Endothelial cell of umbilical vein (primary cell): ENCODE data around the gene GPR65. TPM values are rescaled to one million over a fixed set of nuclear protein-coding genes. Genes with fewer than 3 reads are reported as not detected.

Experiments
- BruUV-seq: library from RNA; stranded (reverse); fragments of 400-500 nt; replicated peaks from 2 replicates; lab custom pipeline; 2021; lab: Mats Ljungman, UMichigan
- CTCF ChIA-PET: fragments of 300-600, 350-600 bp; sonication (Branson Sonifier 250); formaldehyde crosslinking; loops from one replicate; lab custom pipeline; 2021; ENCODE audit warnings: antibody characterized with exemption, inconsistent platforms; lab: Charles Lee
- POLR2A ChIA-PET: fragments of 300-600, 350-600 bp; sonication (Branson Sonifier 250); formaldehyde crosslinking; loops from one replicate; lab custom pipeline; 2021; ENCODE audit warnings: antibody characterized with exemption, inconsistent platforms; lab: Charles Lee
- DNase-seq: peaks from one replicate; pipeline ENCODE4 v3.0.0-alpha.2; 2011; ENCODE audit warnings: low read depth, low spot score
- FAIRE-seq: peaks from 2 replicates; lab custom pipeline; 2011; peaks lifted over from hg19 to GRCh38; lab: Jason Lieb, UNC
- H2AFZ ChIP-seq: 2 replicates; pipeline ENCODE4 v1.6.0; 2012; ENCODE audit warnings: low read depth, low read length, control low read depth, inconsistent platforms
- H3K27ac ChIP-seq: 2 replicates; pipeline ENCODE4 v1.5.1; 2011; ENCODE audit warnings: low read depth, mild to moderate bottlenecking, control low read depth, low read length, moderate library complexity; ENCODE audit not compliant: insufficient read depth
- H3K27me3 ChIP-seq, 2 experiments: 2 replicates each; pipeline versions ENCODE4 v1.6.0 to v1.6.1; 2011; ENCODE audit warnings: low read length in 2 of 2, mixed read lengths in 1 of 2; ENCODE audit not compliant: control insufficient read depth in 2 of 2, insufficient read depth in 2 of 2
- H3K36me3 ChIP-seq, 2 experiments: 2 replicates in 1 of 2; 3 replicates in 1 of 2; pipeline ENCODE4 v1.5.1; 2011; ENCODE audit warnings: low read length in 2 of 2, mild to moderate bottlenecking in 1 of 2, moderate library complexity in 1 of 2; ENCODE audit not compliant: control insufficient read depth in 2 of 2, insufficient read depth in 2 of 2; ENCODE audit errors: extremely low read depth in 1 of 2
- H3K4me1 ChIP-seq: 3 replicates; pipeline ENCODE4 v1.5.1; 2011; ENCODE audit warnings: mild to moderate bottlenecking, low read length; ENCODE audit not compliant: control insufficient read depth, insufficient read depth; ENCODE audit errors: extremely low read depth
- H3K4me2 ChIP-seq: 2 replicates; pipeline ENCODE4 v1.6.1; 2011; ENCODE audit warnings: low read length, control low read depth, mixed read lengths; ENCODE audit not compliant: insufficient read depth
- H3K4me3 ChIP-seq, 3 experiments: fragments of 200-600 bp in 1 of 3; sonication (generic), shearing (Covaris generic) in 1 of 3; replicated peaks in 1 of 3; 2 replicates each; pipeline ENCODE4 v1.5.1; 2011 to 2016; ENCODE audit warnings: control low read depth in 3 of 3, low read length in 3 of 3, mild to moderate bottlenecking in 2 of 3, inconsistent platforms in 1 of 3, low read depth in 1 of 3, moderate library complexity in 1 of 3; ENCODE audit not compliant: insufficient read depth in 1 of 3
- H3K79me2 ChIP-seq: 2 replicates; pipeline ENCODE4 v1.6.0; 2012; ENCODE audit warnings: low read length, inconsistent platforms; ENCODE audit not compliant: control insufficient read depth, insufficient read depth
- H3K9ac ChIP-seq: replicated peaks from 2 replicates; pipeline ENCODE3; 2011; ENCODE audit warnings: low read length, control low read depth; ENCODE audit not compliant: insufficient read depth; ENCODE audit errors: extremely low read depth
- H3K9me1 ChIP-seq: replicated peaks from 3 replicates; pipeline ENCODE4 v1.6.0; 2011; ENCODE audit warnings: mild to moderate bottlenecking, low read length; ENCODE audit not compliant: control insufficient read depth, insufficient read depth; ENCODE audit errors: extremely low read depth
- H3K9me3 ChIP-seq: replicated peaks from 2 replicates; pipeline ENCODE4 v1.5.1; 2012; ENCODE audit warnings: low read length, inconsistent platforms; ENCODE audit not compliant: control insufficient read depth, insufficient read depth
- H4K20me1 ChIP-seq: replicated peaks from 2 replicates; pipeline ENCODE3; 2011; ENCODE audit warnings: mild to moderate bottlenecking, low read length; ENCODE audit not compliant: control insufficient read depth, insufficient read depth; ENCODE audit errors: extremely low read depth
- CTCF ChIP-seq, 2 donors: IDR thresholded peaks; 1 replicate in 1 of 2; 2 replicates in 1 of 2; pipeline ENCODE4 v1.5.1; 2011; ENCODE audit warnings: low read length in 2 of 2, mild to moderate bottlenecking in 2 of 2, moderate library complexity in 2 of 2, control low read depth in 1 of 2, inconsistent platforms in 1 of 2, low read depth in 1 of 2; ENCODE audit not compliant: insufficient read depth in 1 of 2; ENCODE audit errors: extremely low read depth in 1 of 2
- EZH2 ChIP-seq: IDR thresholded peaks from 2 replicates; pipeline ENCODE4 v1.6.1; 2012; ENCODE audit warnings: borderline replicate concordance, low read depth, mild to moderate bottlenecking, moderate library complexity, low read length, inconsistent platforms; ENCODE audit not compliant: severe bottlenecking
- FOS ChIP-seq: IDR thresholded peaks from 2 replicates; pipeline ENCODE4 v1.6.1; 2011; ENCODE audit warnings: mild to moderate bottlenecking, low read length, moderate library complexity, borderline replicate concordance; ENCODE audit not compliant: insufficient read depth
- GATA2 ChIP-seq: IDR thresholded peaks from 2 replicates; pipeline ENCODE4 v1.7.0; 2011; ENCODE audit warnings: low read depth, mild to moderate bottlenecking, moderate library complexity, mixed read lengths, low read length; ENCODE audit not compliant: insufficient read length, insufficient read depth
- JUN ChIP-seq: IDR thresholded peaks from 2 replicates; pipeline ENCODE4 v1.6.1; 2011; ENCODE audit warnings: borderline replicate concordance, low read depth; ENCODE audit not compliant: insufficient read length, insufficient read depth
- MYC ChIP-seq: IDR thresholded peaks from one replicate; pipeline ENCODE4 v1.6.1; 2011; ENCODE audit warnings: mild to moderate bottlenecking, low read depth, low read length
- POLR2A ChIP-seq: IDR thresholded peaks from 2 replicates; pipeline ENCODE4 v1.6.1; 2012; ENCODE audit warnings: low read depth, mild to moderate bottlenecking, control low read depth, low read length
- POLR2AphosphoS5 ChIP-seq: IDR thresholded peaks from 2 replicates; pipeline ENCODE4 v1.6.1; 2012; ENCODE audit warnings: low read depth, mild to moderate bottlenecking, control low read depth, low read length, moderate library complexity; ENCODE audit not compliant: insufficient read depth
- dilution Hi-C: fragments of 300-500 bp; cut with MboI; formaldehyde crosslinking; loops from one replicate; pipeline ENCODE4 v1.15.0; 2019; ENCODE audit warnings: low sequenced_read_pairs; ENCODE audit not compliant: extremely low pct_ligation_motif_present
- intact Hi-C: fragments of 100-400 bp; cut with micrococcal nuclease; formaldehyde crosslinking; loops from one replicate; pipeline ENCODE4 v1.10.0; 2022
- polyA plus RNA-seq, 4 experiments: library from polyadenylated mRNA; depleted of rRNA in 3 of 4; stranded (reverse) in 3 of 4; unstranded in 1 of 4; fragments of >200 nt; gene quantifications; 2 replicates each; pipeline versions ENCODE4 v1.2.1 to v1.2.3, GENCODE V29; 2011 to 2012; ENCODE audit warnings: missing spikeins in 1 of 4
- total RNA-seq: library from RNA; stranded (reverse); gene quantifications from 2 replicates; pipeline ENCODE4 v1.2.3, GENCODE V29; 2021
- TF ChIP-seq, protein P1 (sequence below): IDR thresholded peaks from 2 replicates; pipeline ENCODE4 v1.6.1; 2011; ENCODE audit not compliant: insufficient read depth, insufficient read length

Gene GPR65
- total and polyA plus RNA-seq, 2 donors (not counting 3 experiments of a cell fraction or from before 2014, with no cell fraction given) = 0.03 to 0.07 TPM

DNA sequence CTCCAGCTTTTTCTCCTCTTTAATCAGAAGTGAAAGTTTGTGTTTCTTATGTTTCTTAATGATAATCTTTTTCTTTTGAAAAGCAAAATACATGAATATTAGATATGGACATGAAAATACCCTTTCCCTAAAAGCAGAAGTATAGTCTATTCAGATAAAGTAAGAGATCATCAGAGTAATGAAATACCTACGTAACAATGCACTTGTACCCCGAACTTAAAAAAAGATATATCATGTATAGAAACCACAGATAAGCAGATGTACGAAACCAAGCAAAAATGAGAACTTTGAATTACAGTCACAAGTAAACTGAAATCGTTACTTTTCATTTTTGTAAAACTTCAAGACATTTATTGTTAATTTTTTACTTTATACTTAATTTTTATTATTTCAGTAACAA is 1.5 kb upstream of the GPR65 start:
- no peaks in the 10 kb centered on the region for H3K9me3 ChIP-seq
- intact Hi-C loops (no loop called here), dilution Hi-C loops (no loop called here)
- TF ChIP-seq POLR2AphosphoS5 = no peak
- TF ChIP-seq FOS = no peak
- no peak for TF ChIP-seq MYC
- no peak for TF ChIP-seq GATA2
- TF ChIP-seq POLR2A = no peak
- TF ChIP-seq, protein P1, sequence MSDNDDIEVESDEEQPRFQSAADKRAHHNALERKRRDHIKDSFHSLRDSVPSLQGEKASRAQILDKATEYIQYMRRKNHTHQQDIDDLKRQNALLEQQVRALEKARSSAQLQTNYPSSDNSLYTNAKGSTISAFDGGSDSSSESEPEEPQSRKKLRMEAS = no peak
- no peak for TF ChIP-seq JUN
- no peak for TF ChIP-seq CTCF (IDR thresholded peaks at IDR 0.05; ENCODE audit: extremely low read depth in 1 of 2, insufficient read depth in 1 of 2, low read depth in 1 of 2, low read length in 2 of 2)
- TF ChIP-seq EZH2 = no peak
- ChIA-PET CTCF (no interaction called here), POLR2A (no interaction called here)
- H3K4me2 ChIP-seq = no peak overlapping the region
- BruUV-seq = no TSS peak
- H3K4me3 ChIP-seq = no peak overlapping the region
- H3K4me1 ChIP-seq = no peaks in the 10 kb centered on the region
- no peaks in the 10 kb centered on the region for H3K27me3 ChIP-seq
- H3K79me2 ChIP-seq = no peaks in the 10 kb centered on the region
- H2AFZ ChIP-seq = no peak overlapping the region
- H4K20me1 ChIP-seq = no peaks in the 10 kb centered on the region
- DNase-seq = no peak
- H3K9ac ChIP-seq = no peak overlapping the region
- no peaks in the 10 kb centered on the region for H3K36me3 ChIP-seq
- no peak for FAIRE-seq
- peaks cover 2% of the 10 kb centered on the region for H3K9me1 ChIP-seq
- H3K27ac ChIP-seq = no peak overlapping the region
